ENCODE measurements around the gene RCN1.

RCN1 gene

GRCh38 chr11:32088117-32088941, 2.5 kb upstream of the RCN1 start:
- TF ChIP-seq, protein P1, sequence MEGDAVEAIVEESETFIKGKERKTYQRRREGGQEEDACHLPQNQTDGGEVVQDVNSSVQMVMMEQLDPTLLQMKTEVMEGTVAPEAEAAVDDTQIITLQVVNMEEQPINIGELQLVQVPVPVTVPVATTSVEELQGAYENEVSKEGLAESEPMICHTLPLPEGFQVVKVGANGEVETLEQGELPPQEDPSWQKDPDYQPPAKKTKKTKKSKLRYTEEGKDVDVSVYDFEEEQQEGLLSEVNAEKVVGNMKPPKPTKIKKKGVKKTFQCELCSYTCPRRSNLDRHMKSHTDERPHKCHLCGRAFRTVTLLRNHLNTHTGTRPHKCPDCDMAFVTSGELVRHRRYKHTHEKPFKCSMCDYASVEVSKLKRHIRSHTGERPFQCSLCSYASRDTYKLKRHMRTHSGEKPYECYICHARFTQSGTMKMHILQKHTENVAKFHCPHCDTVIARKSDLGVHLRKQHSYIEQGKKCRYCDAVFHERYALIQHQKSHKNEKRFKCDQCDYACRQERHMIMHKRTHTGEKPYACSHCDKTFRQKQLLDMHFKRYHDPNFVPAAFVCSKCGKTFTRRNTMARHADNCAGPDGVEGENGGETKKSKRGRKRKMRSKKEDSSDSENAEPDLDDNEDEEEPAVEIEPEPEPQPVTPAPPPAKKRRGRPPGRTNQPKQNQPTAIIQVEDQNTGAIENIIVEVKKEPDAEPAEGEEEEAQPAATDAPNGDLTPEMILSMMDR (IDR thresholded peaks at IDR 0.05): no peak
- no peak for TF ChIP-seq ZFX (IDR thresholded peaks at IDR 0.05; ENCODE audit: borderline replicate concordance)
- H3K27ac ChIP-seq: no peak overlapping the region

- TF ChIP-seq ZFX (IDR thresholded peaks at IDR 0.05; ENCODE audit: borderline replicate concordance): no peak
- TF ChIP-seq, protein P1 (IDR thresholded peaks at IDR 0.05): no peak
- H3K27ac ChIP-seq: no peak overlapping the region
Observed at GRCh38 chr11:32092581-32093170, 1.8 kb downstream of the RCN1 start.

- no peak overlapping the region for H3K27ac ChIP-seq
- no peak for TF ChIP-seq ZFX (IDR thresholded peaks at IDR 0.05; ENCODE audit: borderline replicate concordance)
- TF ChIP-seq, protein P1 (IDR thresholded peaks at IDR 0.05): no peak
Observed at GRCh38 chr11:32094923-32095322, 4.0 kb downstream of the RCN1 start.

DNA sequence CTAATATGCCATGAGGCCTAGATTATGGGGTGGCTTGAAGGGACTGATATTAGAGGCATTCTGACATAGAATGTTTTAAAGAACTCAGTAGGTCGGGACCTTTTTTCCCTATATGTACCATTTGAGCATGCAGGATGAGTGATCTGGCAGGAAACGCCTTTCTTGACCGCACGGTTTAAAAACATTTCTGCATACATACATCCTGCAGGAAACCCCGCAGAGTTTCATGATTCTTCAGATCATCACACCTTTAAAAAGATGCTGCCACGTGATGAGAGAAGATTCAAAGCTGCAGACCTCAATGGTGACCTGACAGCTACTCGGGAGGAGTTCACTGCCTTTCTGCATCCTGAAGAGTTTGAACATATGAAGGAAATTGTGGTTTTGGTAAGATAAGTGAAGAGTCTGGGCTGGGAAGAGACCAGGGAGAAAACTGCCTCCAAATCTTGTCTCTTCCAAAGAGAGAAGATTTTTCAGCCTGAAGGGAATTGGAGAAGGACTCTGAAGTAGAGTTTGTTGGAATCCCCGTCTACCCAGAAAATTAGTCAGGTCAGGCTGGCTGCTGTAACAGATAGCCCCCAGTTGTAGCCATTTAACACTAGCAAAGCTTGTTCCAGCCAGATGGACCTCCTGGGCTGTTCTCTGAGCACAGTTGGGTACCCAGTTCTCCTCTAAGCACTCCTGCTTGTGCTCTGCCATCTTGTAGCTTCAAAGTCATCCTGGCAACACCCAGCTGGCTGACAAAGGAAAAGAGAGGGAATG, 7.4 kb downstream of the RCN1 start:
- TF ChIP-seq, protein P1 (IDR thresholded peaks at IDR 0.05): no peak
- TF ChIP-seq ZFX (IDR thresholded peaks at IDR 0.05; ENCODE audit: borderline replicate concordance): no peak
- H3K27ac ChIP-seq: no peak overlapping the region

DNA sequence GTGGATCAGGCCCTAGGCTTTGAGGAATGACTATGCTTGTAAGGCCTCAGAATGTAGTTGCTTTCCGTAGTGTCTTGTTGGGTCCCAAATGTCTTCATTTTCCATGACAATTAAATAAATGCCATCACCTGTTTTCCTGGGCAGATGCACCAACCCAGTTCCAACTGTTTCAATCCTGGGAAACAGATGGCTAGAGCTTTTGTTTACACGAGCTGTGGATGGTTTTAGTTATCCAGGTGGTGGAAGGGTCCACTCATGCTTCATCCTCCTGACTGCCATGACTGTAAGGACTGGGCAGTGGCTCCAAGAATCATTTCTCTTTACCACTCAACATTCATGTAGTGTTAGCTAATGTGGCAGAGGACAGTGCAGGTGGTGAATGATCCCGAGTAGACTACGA, 8.6 kb downstream of the RCN1 start:
- TF ChIP-seq, protein P1 (IDR thresholded peaks at IDR 0.05): no peak
- TF ChIP-seq ZFX (IDR thresholded peaks at IDR 0.05; ENCODE audit: borderline replicate concordance): no peak
- no peak overlapping the region for H3K27ac ChIP-seq

- H3K27ac ChIP-seq: no peak overlapping the region
- TF ChIP-seq ZFX (IDR thresholded peaks at IDR 0.05; ENCODE audit: borderline replicate concordance): no peak
- TF ChIP-seq, protein P1 (IDR thresholded peaks at IDR 0.05): no peak
Observed at GRCh38 chr11:32100495-32100894, 9.6 kb downstream of the RCN1 start.

Measured in 22Rv1 (cell line).